ENCODE data around the gene ALDOA. TPM values are rescaled to one million over a fixed set of nuclear protein-coding genes. Genes with fewer than 3 reads are reported as not detected.

Gene ALDOA
- total RNA-seq, 1 donor from 2014 or later: 1,849 TPM

GRCh38 chr16:30041841-30042240, 23.7 kb upstream of the ALDOA start:
- peak; percentile 72 for DNase-seq

- no peak for DNase-seq
Observed at GRCh38 chr16:30046178-30046577, 19.4 kb upstream of the ALDOA start.

DNA sequence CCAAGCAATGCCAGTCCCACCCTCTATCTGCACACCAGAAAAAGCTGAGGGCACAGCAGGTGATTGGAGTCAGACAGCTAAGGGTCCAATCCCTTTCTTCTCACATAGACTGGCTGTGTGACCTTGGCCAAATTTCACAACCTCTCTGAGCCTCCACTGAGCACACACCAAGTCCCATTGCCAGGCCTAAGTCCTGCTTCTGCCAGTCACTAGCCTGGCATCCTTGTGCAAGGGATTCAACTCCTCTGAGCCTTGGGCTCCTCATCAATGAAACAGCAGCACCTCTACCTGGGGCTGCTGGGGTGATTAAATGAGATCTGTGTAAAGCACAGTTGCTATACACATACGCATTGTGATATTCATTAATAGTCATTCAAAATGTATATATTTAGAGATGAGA, 19.0 kb upstream of the ALDOA start:
- no peak for DNase-seq

DNA sequence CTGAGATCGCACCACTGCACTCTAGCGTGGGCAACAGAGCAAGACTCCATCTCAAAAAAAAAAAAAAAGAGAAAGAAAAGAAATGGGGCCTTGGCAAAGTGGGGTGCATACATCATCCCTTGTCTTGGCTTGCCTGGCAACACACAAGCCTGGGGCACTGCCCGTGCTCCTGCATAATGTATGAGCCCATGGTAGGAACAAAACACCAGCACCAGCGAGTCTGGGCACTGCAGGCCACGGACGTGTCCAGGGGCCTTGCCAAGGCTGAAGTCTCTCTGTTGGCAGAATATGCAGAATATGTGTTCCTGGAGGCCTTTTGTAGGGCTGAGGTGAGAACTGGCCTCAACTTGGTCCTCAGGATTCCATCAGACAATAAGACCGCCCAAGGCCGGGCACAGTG, 15.7 kb upstream of the ALDOA start:
- DNase-seq: no peak

GRCh38 chr16:30051518-30051917, 14.0 kb upstream of the ALDOA start:
- DNase-seq: no peak

GRCh38 chr16:30052671-30053372, 12.7 kb upstream of the ALDOA start:
- peak; percentile 95 for DNase-seq

DNA sequence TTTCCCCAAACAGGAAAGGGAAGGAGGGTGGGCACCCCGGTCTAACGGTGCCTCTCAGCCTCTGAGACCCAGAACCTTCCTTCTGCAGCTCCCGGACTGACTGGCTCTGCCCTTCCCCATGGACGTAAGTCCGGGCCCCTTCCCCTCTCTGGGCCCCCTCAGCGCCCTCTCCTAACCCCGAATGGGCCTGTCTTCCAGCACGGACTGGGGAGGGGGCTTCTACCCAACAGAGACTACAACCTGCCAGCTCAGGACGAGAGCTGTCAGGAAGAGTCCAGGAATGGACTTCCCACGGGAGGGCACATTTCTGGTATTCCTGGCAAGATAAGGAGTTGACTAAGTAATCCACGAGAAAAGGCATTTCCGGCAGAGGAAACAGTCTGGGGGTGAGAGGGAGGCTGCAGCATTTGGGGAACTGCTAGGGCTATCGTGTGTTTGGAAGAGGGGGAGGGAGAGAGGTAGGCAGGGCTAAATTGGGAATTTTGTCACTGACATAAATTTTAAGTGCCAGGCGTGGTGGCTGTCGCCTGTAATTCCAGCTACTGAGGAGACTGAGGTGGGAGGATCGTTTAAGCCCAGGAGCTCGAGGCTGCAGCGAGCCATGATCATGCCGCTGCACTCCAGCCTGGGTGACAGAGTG, 12.1 kb upstream of the ALDOA start:
- DNase-seq: peak; percentile 24

GRCh38 chr16:30054451-30054850, 11.1 kb upstream of the ALDOA start:
- DNase-seq: no peak

GRCh38 chr16:30054959-30055553, 10.5 kb upstream of the ALDOA start:
- DNase-seq: no peak

- peak; percentile 86 for DNase-seq
Observed at GRCh38 chr16:30060346-30060745, 5.2 kb upstream of the ALDOA start.

- peak; percentile 95 for DNase-seq
Observed at GRCh38 chr16:30060836-30061554, 4.6 kb upstream of the ALDOA start.

GRCh38 chr16:30063278-30063892, 2.2 kb upstream of the ALDOA start:
- DNase-seq: no peak

DNA sequence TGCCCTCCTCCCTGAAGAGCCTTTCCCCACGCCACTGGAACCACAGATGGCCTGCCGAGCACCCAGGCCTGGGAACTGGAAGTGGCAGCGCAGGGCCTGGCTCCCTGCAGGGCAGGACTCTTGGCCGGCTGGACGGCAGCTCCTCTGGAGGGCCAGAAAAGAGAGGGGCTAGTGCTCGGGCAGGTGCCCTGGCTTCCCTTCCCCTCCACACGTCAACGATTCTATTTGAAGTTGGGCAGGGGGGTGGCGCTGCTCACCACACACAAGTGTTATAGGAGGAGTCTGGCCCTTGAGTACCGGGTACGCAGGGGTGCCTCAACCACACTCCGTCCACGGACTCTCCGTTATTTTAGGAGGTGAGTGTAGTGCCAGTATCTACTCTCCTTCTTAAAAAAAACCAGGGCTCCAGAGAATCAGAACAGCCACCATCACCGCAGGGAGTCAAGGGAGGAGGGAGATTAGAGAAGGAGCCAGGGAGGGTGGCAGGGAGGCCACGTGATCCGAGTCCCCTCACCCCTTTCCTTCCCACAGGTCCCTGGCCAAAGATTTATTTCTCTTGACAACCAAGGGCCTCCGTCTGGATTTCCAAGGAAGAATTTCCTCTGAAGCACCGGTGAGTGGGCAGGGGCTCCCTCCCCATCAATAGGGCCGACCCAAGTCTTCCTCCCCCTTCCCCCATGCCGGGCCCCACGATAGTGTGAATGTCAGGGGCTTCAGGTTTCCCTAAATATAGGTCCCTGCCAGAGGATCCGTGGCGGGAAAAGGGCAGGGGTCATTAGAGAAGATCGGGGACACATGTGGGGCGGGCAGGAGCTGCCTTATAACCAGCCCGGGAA, 1.4 kb upstream of the ALDOA start:
- peak; percentile 84 for DNase-seq

GRCh38 chr16:30064729-30065101, 845 bp upstream of the ALDOA start:
- no peak for DNase-seq

DNA sequence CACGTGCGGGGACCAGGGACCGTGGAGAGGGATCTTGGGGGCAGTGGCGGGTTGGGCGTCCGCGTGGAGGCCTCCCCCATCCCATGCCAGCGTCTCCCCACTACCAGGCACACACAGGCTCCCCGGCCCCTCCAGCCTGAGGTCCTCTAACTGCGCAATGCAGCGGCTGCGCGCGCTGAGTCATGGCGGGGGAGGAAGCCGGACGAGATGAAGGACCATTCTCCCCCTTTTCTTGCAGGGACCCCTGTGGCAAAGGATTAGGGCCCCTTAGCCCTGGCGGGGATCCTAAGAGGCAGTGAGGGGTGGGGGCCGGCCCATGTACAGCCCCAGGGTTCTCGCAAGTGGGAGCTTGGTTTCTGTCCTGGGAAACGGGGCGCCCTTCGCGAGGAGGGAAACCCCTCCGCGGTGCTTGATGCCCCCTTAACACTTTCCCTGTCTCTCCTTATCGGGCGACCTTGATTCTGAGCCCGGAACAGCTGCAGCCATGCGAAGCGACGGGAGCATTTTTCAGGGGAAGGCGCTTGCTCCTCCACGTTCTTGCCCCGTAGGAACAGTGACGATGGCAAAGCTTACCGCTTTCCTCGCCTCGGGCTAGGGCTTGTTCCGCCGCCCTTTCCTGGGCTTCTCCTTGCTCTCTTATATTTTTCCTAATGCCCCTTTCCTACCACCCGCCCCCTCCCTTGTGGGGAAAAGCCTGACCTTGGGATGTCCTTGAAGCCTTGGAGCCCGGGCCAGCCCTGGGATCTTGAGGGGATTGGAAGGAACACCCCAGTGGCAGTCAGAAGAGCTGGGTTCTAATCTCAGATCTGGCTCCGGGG, 592 bp downstream of the ALDOA start:
- peak; percentile 63 for DNase-seq

GRCh38 chr16:30066761-30067583, 1.4 kb downstream of the ALDOA start:
- DNase-seq: peak; percentile 64

GRCh38 chr16:30067584-30067916, 2.0 kb downstream of the ALDOA start:
- no peak for DNase-seq

DNA sequence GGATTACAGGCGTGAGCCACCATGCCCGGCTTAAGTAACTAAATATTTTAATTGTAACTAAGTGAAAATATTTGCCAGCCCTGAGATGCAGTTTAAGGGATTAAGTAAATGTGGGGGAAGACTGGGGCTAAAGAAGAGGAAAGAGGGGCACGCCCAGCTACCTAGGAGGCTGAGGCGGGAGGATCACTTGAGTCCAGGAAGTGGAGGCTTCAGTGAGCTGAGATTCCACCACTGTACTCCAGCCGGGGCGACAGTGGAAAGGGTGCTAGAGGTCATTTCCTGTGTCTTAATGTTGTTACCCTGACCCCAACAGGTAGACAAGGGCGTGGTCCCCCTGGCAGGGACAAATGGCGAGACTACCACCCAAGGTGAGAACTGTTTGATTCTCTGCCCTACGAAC, 2.8 kb downstream of the ALDOA start:
- DNase-seq: no peak

GRCh38 chr16:30068750-30069610, 3.4 kb downstream of the ALDOA start:
- DNase-seq: no peak

Data from tongue (tissue), 2 donors.